ENCODE data around the gene SYTL3. TPM values are rescaled to one million over a fixed set of nuclear protein-coding genes. Genes with fewer than 3 reads are reported as not detected.

The SYTL3 gene
- total RNA-seq, 1 experiment from 2014 or later: 0.09 TPM

GRCh38 chr6:158756126-158756525 is 106.3 kb downstream of the SYTL3 start:
- no peaks in the 10 kb centered on the region for H3K9me3 ChIP-seq (ENCODE audit: control insufficient read depth, low read depth, low read length)
- no peak overlapping the region for H3K9ac ChIP-seq (ENCODE audit: extremely low read depth, insufficient read length, low read length)
- WGBS (ENCODE audit: extremely low coverage, insufficient read length, low lambda C conversion rate): no CpG with 5 or more reads among the region's 9 CpGs
- no peak overlapping the region for H4K8ac ChIP-seq (replicated peaks; ENCODE audit: insufficient read length, low read depth, low read length)
- H3T11ph ChIP-seq (ENCODE audit: low read length): no peak overlapping the region
- H2BK120ac ChIP-seq (ENCODE audit: low read depth, low read length, poor library complexity, severe bottlenecking): no peak overlapping the region
- Mint-ChIP-seq H3K27ac (no peak overlapping the region), H3K9me3 (no peaks in the 10 kb centered on the region), H3K27me3 (ENCODE audit: low read depth) (peaks cover 2% of the 10 kb centered on the region; the same call in 1 of the 2 replicates), H3K4me1 (peaks cover 37 to 39% of the 10 kb centered on the region in 2 experiments), H3K4me3 (no peak overlapping the region), H3K36me3 (ENCODE audit: insufficient read depth in 1 of 3, low read depth in 3 of 3) (no peaks in the 10 kb centered on the region)
- TF ChIP-seq, protein P1, sequence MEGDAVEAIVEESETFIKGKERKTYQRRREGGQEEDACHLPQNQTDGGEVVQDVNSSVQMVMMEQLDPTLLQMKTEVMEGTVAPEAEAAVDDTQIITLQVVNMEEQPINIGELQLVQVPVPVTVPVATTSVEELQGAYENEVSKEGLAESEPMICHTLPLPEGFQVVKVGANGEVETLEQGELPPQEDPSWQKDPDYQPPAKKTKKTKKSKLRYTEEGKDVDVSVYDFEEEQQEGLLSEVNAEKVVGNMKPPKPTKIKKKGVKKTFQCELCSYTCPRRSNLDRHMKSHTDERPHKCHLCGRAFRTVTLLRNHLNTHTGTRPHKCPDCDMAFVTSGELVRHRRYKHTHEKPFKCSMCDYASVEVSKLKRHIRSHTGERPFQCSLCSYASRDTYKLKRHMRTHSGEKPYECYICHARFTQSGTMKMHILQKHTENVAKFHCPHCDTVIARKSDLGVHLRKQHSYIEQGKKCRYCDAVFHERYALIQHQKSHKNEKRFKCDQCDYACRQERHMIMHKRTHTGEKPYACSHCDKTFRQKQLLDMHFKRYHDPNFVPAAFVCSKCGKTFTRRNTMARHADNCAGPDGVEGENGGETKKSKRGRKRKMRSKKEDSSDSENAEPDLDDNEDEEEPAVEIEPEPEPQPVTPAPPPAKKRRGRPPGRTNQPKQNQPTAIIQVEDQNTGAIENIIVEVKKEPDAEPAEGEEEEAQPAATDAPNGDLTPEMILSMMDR (conservative IDR thresholded peaks at IDR 0.05): no peak
- no peak overlapping the region for H2BK15ac ChIP-seq (ENCODE audit: low read depth, low read length)
- no peak overlapping the region for H3K4ac ChIP-seq (ENCODE audit: low read depth, low read length)
- no peak for DNase-seq
- H4K91ac ChIP-seq (ENCODE audit: insufficient read length, low read depth, low read length): no peak overlapping the region
- H3K23me2 ChIP-seq (ENCODE audit: insufficient read length, low read depth, low read length, poor library complexity, severe bottlenecking): no peaks in the 10 kb centered on the region
- no peak overlapping the region for H2BK12ac ChIP-seq (ENCODE audit: insufficient read length, low read depth, low read length)
- H3K79me1 ChIP-seq (ENCODE audit: insufficient read depth, low read depth, low read length, poor library complexity, severe bottlenecking): no peaks in the 10 kb centered on the region
- no peak overlapping the region for H3K14ac ChIP-seq (ENCODE audit: insufficient read depth, low read length)
- no peaks in the 10 kb centered on the region; the same call in 1 of the 2 replicates for H3K27me3 ChIP-seq (ENCODE audit: insufficient read depth, low read length)
- no peaks in the 10 kb centered on the region for H3K79me2 ChIP-seq (ENCODE audit: insufficient read depth, low read length)
- H2BK5ac ChIP-seq (ENCODE audit: insufficient read length, low read length): no peak overlapping the region
- no peak overlapping the region for H3K4me2 ChIP-seq (ENCODE audit: insufficient read depth, insufficient read length, low read length)
- peaks cover 3% of the 10 kb centered on the region; the same call in 1 of the 2 replicates for H3K4me1 ChIP-seq (ENCODE audit: insufficient read depth, low read length)
- no peak overlapping the region for H3K23ac ChIP-seq (ENCODE audit: insufficient read length, low read depth, low read length)
- H2AK5ac ChIP-seq (ENCODE audit: insufficient read length, low read length): no peak overlapping the region
- H4K5ac ChIP-seq (ENCODE audit: insufficient read length, low read depth, low read length): no peak overlapping the region
- no peak overlapping the region for H3K56ac ChIP-seq (ENCODE audit: insufficient read length, low read depth, low read length)
- H3K18ac ChIP-seq (ENCODE audit: insufficient read length, low read depth, low read length): no peak overlapping the region
- no peak overlapping the region for H2BK20ac ChIP-seq (ENCODE audit: low read depth, low read length, poor library complexity, severe bottlenecking)
- H4K20me1 ChIP-seq (ENCODE audit: control insufficient read depth, insufficient read depth, insufficient read length): no peaks in the 10 kb centered on the region
- H3K27ac ChIP-seq (ENCODE audit: insufficient read length, low read depth, low read length): no peak overlapping the region
- no peak overlapping the region for H2AFZ ChIP-seq (ENCODE audit: low read length)

Data from H9 (cell line).